Ovary (tissue), 9 donors: Measurements from ENCODE around the gene DCAF6. TPM values are rescaled to one million over a fixed set of nuclear protein-coding genes. Genes with fewer than 3 reads are reported as not detected.

Source experiments
- DNase-seq, 5 donors: peaks; one replicate each; pipeline ENCODE4 v3.0.0-alpha.2; 2019 to 2020
- H3K27ac ChIP-seq, 2 donors: fragments of 200-600 bp; one replicate each; pipeline versions ENCODE4 v1.5.1 to v1.8.0; 2019 to 2022
- H3K27me3 ChIP-seq: fragments of 200-600 bp; one replicate; pipeline ENCODE4 v1.8.0; 2022
- H3K36me3 ChIP-seq: fragments of 200-600 bp; sonication (generic); one replicate; pipeline ENCODE4 v1.5.1; 2019
- H3K4me1 ChIP-seq: one replicate; pipeline ENCODE4 v1.8.1; 2013; ENCODE audit warnings: mild to moderate bottlenecking, moderate library complexity; ENCODE audit not compliant: insufficient read depth
- H3K4me3 ChIP-seq: fragments of 200-600 bp; sonication (generic); one replicate; pipeline ENCODE4 v1.5.1; 2017
- H3K9me3 ChIP-seq, 2 donors: fragments of 200-600 bp in 1 of 2; sonication (generic) in 1 of 2; one replicate each; pipeline versions ENCODE4 v1.5.1 to v1.8.1; 2013 to 2019; ENCODE audit warnings: mild to moderate bottlenecking in 1 of 2, moderate library complexity in 1 of 2
- CTCF ChIP-seq, 3 donors: fragments of 450-650 bp in 2 of 3; fragments of 200-600 bp in 1 of 3; IDR thresholded peaks; one replicate each; pipeline versions ENCODE4 v1.5.1 to v1.8.0; 2016 to 2022; ENCODE audit warnings: antibody characterized with exemption in 3 of 3, mild to moderate bottlenecking in 1 of 3
- EP300 ChIP-seq: sonication (generic); formaldehyde crosslinking; IDR thresholded peaks from one replicate; pipeline ENCODE4 v1.6.1; 2017; ENCODE audit warnings: antibody characterized with exemption
- POLR2A ChIP-seq: fragments of 450-650 bp; IDR thresholded peaks from one replicate; pipeline ENCODE4 v1.6.1; 2017; ENCODE audit warnings: antibody characterized with exemption, mild to moderate bottlenecking, moderate library complexity
- WGBS, 3 donors: extraction: QIAGEN DNeasy Blood & Tissue Kit in 1 of 3; methylation state at CpG; one replicate each; pipeline versions ENCODE4 v1.1.5 to v1.1.7; 2013 to 2017; 5-methylcytosine and 5-hydroxymethylcytosine counted together
- intact Hi-C, 4 donors: fragments of 100-400 bp; cut with DNase I; formaldehyde crosslinking; loops; one replicate each; pipeline versions ENCODE4 v1.11.0 to v1.15.1; 2022 to 2023
- polyA plus RNA-seq, 2 donors: library from polyadenylated mRNA; stranded (reverse); fragments of 200-250 nt in 1 of 2; fragments of 350-450 nt in 1 of 2; fragmentation: Illumina TruSeq in 1 of 2; extraction: RNeasy Lipid Tissue Mini Kit (QIAGEN cat#74804) in 1 of 2; gene quantifications; one replicate each; pipeline ENCODE4 v1.2.3, GENCODE V29; 2013 to 2014
- total RNA-seq, 7 donors: library from RNA; depleted of rRNA in 2 of 7; stranded (reverse); fragments of >200 nt in 2 of 7; fragmentation: NEBNext Ultra II Directional in 3 of 7; extraction: Animal tissue kit (Norgen Biotek cat#: 25700) in 3 of 7; gene quantifications; one replicate each; pipeline versions ENCODE4 v1.1.0 to v1.2.4, GENCODE V29; 2016 to 2023
- donor health status: DM: no; HTN: no; CAD: no; lungs with moderate emphysema.
- donor health status: DM: no; HTN: no; CAD: no.
- donor health status: Bipolar disorder and iron deficiency.
- donor health status: DM: yes; HTN: yes; CAD: no.
- donor health status: DM: no; HTN: no; CAD: no.
- donor health status: DM: yes; HTN: yes; CAD: no.

Gene DCAF6
- total and polyA plus RNA-seq, 9 donors: 32.1 to 65.9 (median 44.4) TPM

- H3K9me3 ChIP-seq: no peaks in the 10 kb centered on the region
- H3K36me3 ChIP-seq: no peaks in the 10 kb centered on the region
- no peak for DNase-seq
- H3K27me3 ChIP-seq: no peaks in the 10 kb centered on the region
- H3K27ac ChIP-seq: no peak overlapping the region
- TF ChIP-seq EP300 (no peak), POLR2A (no peak), CTCF (IDR thresholded peaks at IDR 0.05) (no peak)
- H3K4me1 ChIP-seq: peaks cover 1% of the 10 kb centered on the region
- intact Hi-C loops: no loop called here
- H3K4me3 ChIP-seq: no peak overlapping the region
- 76 to 89% (median 89%) methylated on average over 3 of the region's 3 CpGs for WGBS, 3 donors
Measured at GRCh38 chr1:167949785-167950184, 13.3 kb downstream of the DCAF6 start.

DNA sequence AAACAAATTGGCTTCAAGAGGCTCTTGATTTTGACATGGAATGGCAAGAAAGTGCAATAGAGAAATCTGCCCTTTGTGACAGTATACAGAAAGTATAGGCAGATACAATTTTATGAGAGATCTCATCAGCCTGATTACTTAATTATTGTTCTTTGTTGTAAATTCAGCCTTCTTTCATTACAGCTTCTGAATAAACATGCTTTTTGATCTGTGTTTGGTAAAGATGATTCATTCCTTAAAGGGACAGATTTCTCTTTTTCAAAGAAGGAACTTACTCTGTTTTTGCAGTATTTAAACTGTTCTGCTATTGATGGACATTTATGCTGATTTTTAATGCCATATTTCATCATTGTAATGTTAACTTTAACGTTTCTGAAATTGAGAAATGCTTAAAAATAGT is 14.1 kb downstream of the DCAF6 start:
- Histone ChIP-seq H3K9me3 (no peaks in the 10 kb centered on the region), H3K4me3 (no peak overlapping the region), H3K27ac (no peak overlapping the region), H3K36me3 (no peaks in the 10 kb centered on the region), H3K27me3 (no peaks in the 10 kb centered on the region), H3K4me1 (peaks cover 1% of the 10 kb centered on the region)
- WGBS, 3 donors: 40 to 48% (median 45%) methylated on average over 1 of the region's 1 CpG
- intact Hi-C loops: no loop called here
- no peak for TF ChIP-seq POLR2A
- no peak for TF ChIP-seq EP300
- no peak for TF ChIP-seq CTCF (IDR thresholded peaks at IDR 0.05)
- DNase-seq: no peak

GRCh38 chr1:167955915-167956314 is 19.4 kb downstream of the DCAF6 start:
- no peaks in the 10 kb centered on the region for H3K9me3 ChIP-seq
- H3K27me3 ChIP-seq: no peaks in the 10 kb centered on the region
- no peak overlapping the region for H3K27ac ChIP-seq
- peaks cover 1% of the 10 kb centered on the region for H3K4me1 ChIP-seq
- intact Hi-C loops: no loop called here
- TF ChIP-seq POLR2A (no peak), CTCF (IDR thresholded peaks at IDR 0.05) (no peak), EP300 (no peak)
- no peak overlapping the region for H3K4me3 ChIP-seq
- 94 to 99% (median 95%) methylated on average over 2 of the region's 2 CpGs for WGBS, 3 donors
- no peaks in the 10 kb centered on the region for H3K36me3 ChIP-seq
- DNase-seq: no peak

DNA sequence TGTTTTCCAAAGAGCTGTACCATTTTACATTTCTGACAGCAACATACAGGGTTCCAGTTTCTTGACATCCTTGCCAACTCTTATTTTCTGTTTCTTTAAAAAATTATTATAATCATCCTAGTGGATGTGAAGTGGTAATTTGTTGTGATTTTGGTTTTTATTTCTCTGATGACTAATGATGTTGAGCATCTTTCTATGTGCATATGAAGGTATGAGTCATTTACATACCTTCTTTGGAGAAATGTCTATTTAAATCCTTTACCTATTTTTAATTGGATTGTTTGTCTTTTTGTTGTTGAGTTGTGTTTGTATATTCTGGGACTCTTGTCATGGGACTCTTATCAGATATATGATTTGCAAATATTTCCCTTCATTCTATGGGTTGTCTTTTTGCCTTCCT is 21.2 kb downstream of the DCAF6 start:
- Histone ChIP-seq H3K4me1 (no peaks in the 10 kb centered on the region), H3K9me3 (no peaks in the 10 kb centered on the region)
- intact Hi-C loops: no loop called here

More for the DNA sequence above, 21.2 kb downstream of the DCAF6 start:
- Histone ChIP-seq H3K27ac (no peak overlapping the region), H3K4me3 (no peak overlapping the region), H3K27me3 (no peaks in the 10 kb centered on the region), H3K36me3 (no peaks in the 10 kb centered on the region)
- TF ChIP-seq EP300 (no peak), CTCF (IDR thresholded peaks at IDR 0.05) (no peak)
- DNase-seq: no peak
